GM18519 (cell line): ENCODE results near the gene NDUFB7.
"Not testable (repeated sequence)": the region's sequence is repeated elsewhere in the genome, so short reads cannot be mapped to it uniquely, and the experiment has no call there.

Source experiments
- ATAC-seq: cut with Tn5 transposase; IDR thresholded peaks from one replicate; pipeline ENCODE4 v1.9.1; 2021; ENCODE audit warnings: mild to moderate bottlenecking, moderate library complexity; ENCODE audit not compliant: unreplicated experiment, low FRiP score

NDUFB7 gene

GRCh38 chr19:14571695-14572490, at the start of gene NDUFB7:
Gene NDUFB7 (minus strand): TSS chr19:14572066. CDS start chr19:14572000, 66 bp downstream.
- peak; percentile 54 for ATAC-seq

- ATAC-seq, result no peak
These were observed 47.5 kb upstream of the NDUFB7 start for GRCh38 chr19:14619404-14619803.

GRCh38 chr19:14616407-14616806, 44.5 kb upstream of the NDUFB7 start:
- ATAC-seq, result no peak

GRCh38 chr19:14615623-14616022, 43.8 kb upstream of the NDUFB7 start:
- no peak for ATAC-seq

- ATAC-seq, result no peak
These were observed 42.2 kb upstream of the NDUFB7 start for GRCh38 chr19:14614099-14614412.

GRCh38 chr19:14613399-14614098, 41.7 kb upstream of the NDUFB7 start:
- ATAC-seq, result not testable (repeated sequence)

GRCh38 chr19:14612657-14613056, 40.8 kb upstream of the NDUFB7 start:
- no peak for ATAC-seq

GRCh38 chr19:14612242-14612641, 40.4 kb upstream of the NDUFB7 start:
- ATAC-seq, result not testable (repeated sequence)

- ATAC-seq, result no peak
These were observed 39.2 kb upstream of the NDUFB7 start for GRCh38 chr19:14611051-14611450.

GRCh38 chr19:14606627-14607026, 34.8 kb upstream of the NDUFB7 start:
- no peak for ATAC-seq

- no peak for ATAC-seq
These were observed 32.1 kb upstream of the NDUFB7 start for GRCh38 chr19:14603990-14604387.

- no peak for ATAC-seq
These were observed 27.8 kb upstream of the NDUFB7 start for GRCh38 chr19:14599548-14600147.

- ATAC-seq, result no peak
These were observed 23.7 kb upstream of the NDUFB7 start for GRCh38 chr19:14595558-14595957.

GRCh38 chr19:14589433-14589832, 17.6 kb upstream of the NDUFB7 start:
- not testable (repeated sequence) for ATAC-seq

- peak; percentile 59 for ATAC-seq
These were observed 13.3 kb upstream of the NDUFB7 start for GRCh38 chr19:14585187-14585586.

- not testable (repeated sequence) for ATAC-seq
These were observed 12.5 kb upstream of the NDUFB7 start for GRCh38 chr19:14584372-14584771.

- no peak for ATAC-seq
These were observed 11.1 kb upstream of the NDUFB7 start, which contains the start of gene CLEC17A for GRCh38 chr19:14582894-14583340. Gene CLEC17A (plus strand): TSS chr19:14583084. CDS start chr19:14583161, 77 bp downstream.

- ATAC-seq, result no peak
These were observed 8.9 kb upstream of the NDUFB7 start for GRCh38 chr19:14580623-14581237.

GRCh38 chr19:14577885-14578427, 6.1 kb upstream of the NDUFB7 start:
- ATAC-seq, result no peak

- ATAC-seq, result no peak
These were observed 5.4 kb upstream of the NDUFB7 start for GRCh38 chr19:14577264-14577663.

- no peak for ATAC-seq
These were observed 4.5 kb upstream of the NDUFB7 start for GRCh38 chr19:14576363-14576762.
